Stimulated activated CD8-positive, alpha-beta memory T cell treated with anti-CD3 and anti-CD28 coated beads, Interleukin-15, amount 100 ng/mL, for 48 hours (primary cell): Measurements from ENCODE around the gene TMEM240.
"Not testable (repeated sequence)": the region's sequence is repeated elsewhere in the genome, so short reads cannot be mapped to it uniquely, and the experiment has no call there.

Source experiments
- DNase-seq, 2 donors: peaks; one replicate each; pipeline ENCODE4 v3.0.0-alpha.2; 2020; ENCODE audit warnings: low read depth in 2 of 2

The TMEM240 gene

DNA sequence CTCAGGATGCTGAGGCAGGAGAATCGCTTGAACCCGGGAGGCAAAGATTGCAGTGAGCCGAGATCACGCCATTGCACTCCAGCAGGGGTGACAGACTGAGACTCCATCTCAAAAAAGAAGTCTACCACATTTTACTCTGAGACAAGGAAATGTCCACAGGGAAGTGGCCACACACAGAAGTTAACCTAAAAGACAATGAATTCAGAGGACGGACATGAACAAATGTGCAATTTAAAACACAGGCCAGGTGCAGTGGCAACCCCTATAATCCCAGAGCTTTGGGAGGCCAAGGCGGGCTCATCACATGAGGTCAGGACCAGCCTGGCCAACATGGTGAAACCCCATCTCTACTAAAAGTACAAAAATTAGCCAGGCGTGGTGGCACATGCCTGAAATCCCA lies 17.3 kb upstream of the TMEM240 start:
- not testable (repeated sequence) for DNase-seq

DNA sequence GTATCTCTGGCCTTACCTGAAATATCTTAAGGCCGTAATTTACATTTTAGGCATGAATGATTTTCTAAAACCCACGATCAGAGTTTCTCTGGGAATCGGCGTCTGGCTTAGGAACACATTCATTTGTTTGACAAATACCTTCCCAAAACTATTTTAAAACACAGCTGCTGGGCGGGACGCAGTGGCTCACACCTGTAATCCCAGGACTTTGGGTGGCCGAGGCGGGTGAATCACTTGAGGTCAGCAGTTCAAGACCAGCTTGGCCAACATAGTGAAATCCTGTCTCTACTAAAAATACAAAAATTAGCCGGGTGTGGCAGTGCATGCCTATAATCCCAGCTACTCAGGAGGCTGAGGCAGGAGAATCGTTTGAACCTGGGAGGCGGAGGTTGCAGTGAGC lies 16.5 kb upstream of the TMEM240 start:
- not testable (repeated sequence) for DNase-seq

DNA sequence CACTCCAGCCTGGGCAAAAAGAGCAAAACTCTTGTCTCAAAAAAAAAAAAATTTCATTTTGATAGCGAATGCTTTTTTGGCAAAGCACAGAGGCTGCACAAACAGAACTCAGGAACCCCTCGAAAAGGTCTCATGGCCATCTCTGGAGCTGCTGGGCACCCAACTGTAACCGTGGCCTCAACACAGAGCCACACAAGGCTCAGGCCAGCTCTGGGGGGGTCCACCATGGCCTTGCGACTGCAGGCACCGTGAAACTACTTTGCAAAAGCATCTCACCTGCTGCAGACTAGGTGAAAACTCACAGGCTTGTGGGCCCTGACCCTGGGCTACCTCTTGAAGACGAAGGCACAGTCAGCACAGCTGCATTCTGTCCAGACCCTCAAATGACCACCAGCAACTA lies 16.1 kb upstream of the TMEM240 start:
- DNase-seq = no peak

DNA sequence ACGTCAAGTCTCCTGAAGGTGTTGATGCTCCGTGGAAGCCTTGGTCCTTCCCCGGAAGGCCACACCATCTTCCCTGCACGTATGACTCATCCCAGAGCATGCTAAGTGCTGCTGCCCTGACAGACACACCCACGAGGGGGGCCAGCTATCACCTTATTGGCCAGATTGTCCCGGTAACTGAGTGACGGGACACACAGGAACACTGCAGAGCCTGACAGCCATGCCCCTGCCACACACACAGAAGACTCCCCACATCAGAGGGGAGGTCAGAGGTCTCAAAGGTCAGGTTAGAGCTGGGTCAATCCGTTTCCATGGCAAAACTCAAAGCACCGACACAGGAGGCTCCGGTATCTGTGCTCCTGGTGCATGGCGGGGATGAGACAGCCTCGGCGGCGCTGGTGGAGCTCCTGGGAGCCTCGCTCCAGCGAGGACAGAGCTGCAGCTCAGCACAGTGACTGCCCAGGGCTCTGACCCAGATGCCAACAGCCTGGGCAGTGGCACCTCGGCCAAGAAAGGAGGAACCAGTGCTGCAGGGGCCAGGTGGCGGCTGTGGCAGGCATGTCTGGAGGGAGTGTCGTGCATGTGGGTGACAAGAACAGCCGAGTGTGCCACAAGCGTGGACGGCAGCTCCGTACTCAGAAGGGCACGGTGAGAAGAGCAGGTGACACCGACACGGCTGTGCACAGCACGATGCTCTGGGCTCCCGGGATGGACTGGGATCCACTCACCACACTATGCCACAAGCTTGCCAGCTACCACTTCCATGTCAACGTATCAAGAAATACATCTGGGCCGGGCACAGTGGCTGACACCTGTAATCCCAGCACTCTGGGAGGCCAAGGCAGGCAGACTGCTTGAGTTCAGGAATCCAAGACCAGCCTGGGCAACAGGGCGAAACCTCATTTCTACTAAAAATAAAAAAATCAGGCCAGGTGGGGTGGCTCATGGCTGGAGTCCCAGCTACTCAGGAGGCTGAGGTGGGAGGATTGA lies 14.8 kb upstream of the TMEM240 start:
- no peak for DNase-seq

DNA sequence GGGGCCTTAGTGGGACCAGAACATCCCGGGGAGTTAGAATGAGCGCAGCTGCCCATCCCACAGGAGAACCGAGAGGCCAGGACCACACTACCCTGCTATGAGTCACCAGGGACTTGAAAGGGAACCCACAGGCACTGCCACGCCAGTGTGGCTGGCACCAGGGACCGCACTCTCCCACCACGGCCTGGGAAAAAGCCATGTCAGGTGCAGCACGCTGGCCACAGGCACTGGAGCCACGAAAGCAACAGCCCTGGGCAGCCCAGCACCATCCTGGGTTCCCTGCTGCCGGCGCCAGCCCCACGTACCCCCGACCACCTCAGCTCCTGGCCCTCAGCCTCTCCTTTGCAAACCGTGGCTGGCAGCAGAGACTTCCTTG lies 14.1 kb upstream of the TMEM240 start:
- DNase-seq = no peak

DNA sequence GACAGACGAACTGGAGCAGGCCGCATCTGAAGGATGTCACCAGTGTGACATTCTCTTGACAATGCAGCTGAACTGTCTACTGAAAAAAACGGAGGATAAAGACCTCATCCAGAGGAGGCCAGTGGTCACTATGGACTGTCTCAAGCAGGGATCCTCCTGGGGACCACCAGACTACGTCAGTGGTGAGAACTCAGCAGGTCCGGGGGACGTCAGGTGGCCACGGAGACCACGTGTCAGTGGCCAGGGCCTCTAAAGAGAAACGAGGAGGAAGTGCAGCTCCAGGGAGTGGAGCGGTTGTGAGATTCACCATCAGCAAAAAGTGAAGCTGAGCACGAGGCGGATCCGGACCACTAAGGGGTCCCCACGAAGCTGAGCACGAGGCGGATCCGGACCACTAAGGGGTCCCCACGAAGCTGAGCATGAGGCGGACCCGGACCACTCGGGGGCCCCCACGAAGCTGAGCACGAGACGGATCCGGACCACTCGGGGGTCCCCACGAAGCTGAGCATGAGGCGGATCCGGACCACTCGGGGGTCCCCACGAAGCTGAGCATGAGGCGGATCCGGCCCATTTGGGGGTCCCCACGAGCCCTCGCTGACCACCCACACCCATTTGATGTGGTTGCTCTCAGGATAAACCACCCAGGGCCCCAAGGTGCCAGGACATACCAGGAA lies 13.5 kb upstream of the TMEM240 start:
- no peak for DNase-seq

DNA sequence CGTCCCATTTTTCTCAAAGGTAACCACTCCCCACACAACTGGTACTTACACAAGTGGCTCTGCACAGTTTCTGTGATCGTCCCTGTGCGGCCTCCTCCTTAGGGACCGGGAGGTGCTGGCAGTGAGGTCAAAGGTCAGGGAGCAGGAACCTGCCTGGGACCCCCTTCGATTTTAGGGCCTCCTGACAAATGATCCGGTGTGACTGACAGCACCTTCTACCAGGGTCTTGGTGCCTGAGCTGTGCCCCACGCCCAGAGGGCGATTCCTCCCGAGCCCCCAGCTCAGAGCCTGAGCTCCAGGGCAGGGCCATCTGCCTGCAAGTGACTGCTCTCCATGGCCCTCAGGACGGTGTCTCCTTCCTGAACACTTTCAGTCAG lies 11.8 kb upstream of the TMEM240 start:
- no peak for DNase-seq

DNA sequence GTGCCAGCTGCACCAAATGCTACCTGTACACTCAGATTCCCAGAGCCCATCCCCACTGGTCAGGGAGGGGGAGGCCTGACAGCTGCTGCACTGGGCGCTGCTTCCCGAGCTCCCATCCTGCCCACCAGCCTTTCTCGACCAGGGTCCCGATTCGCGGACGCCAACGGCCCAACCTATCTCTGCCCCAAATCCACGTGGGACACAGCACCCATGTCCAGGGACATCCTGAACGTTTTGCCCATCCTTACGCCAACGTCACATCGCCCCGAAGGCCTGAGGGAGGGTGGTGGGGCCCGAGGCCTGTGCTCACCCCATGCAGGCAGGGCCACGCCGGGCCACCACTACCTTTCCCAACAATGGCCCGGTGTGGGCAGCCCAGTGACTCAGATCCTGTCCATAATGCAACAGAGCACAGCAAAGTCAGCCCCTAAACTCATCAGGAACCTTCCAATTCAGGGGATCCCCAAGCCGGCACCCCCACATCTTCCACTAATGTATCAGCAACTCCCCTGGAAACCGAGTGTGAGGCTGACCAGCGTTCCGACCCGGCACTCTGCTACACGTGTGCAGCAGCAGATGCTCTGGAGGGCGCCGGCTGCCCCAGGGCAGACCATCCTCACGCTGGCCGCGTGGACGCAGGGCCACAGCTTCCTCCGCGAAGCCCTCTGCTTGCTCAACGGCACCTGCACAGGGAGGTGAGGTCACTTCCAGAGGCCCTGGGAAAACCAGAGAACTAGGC lies 11.3 kb upstream of the TMEM240 start:
- DNase-seq = no peak

DNA sequence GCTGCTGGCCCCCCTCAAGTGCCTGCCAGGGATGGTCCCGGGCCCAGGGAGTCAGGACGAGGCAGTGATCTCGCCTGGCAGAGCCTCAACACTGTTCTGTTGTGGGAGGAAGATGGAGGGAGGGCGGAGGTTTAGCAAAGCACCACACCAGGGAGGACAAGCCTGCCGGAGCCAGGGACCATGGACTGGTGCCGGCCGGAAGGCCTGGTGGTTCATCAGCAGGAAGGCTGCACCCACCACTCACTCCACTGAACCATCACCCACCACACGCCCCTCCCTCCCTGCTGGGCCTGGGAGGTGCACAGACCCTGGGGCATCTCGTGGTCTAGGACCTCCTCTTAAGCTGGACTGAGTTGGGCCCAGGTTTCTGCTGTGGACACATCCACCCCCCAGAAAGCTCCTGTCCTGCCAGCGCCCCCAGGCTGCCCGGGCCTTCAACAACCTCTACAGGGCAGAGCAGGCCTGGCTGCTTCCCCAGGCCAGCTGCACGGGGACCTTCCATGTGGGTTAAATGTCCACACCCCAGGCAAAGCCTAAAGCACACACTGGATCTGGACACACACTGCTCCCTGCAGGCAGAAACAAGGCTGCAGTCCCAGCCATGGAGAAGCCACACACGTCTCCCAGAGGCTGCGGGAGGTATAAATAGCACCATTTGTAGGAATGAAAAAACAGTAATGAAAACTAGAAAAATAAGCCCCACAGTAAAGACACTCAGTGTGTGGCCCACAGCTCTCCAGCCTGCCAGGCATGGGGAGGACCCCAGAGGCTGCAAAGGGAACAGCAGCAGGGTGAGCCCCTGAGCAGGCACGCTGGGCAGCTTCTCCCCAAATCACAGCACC lies 10.4 kb upstream of the TMEM240 start:
- DNase-seq = no peak

DNA sequence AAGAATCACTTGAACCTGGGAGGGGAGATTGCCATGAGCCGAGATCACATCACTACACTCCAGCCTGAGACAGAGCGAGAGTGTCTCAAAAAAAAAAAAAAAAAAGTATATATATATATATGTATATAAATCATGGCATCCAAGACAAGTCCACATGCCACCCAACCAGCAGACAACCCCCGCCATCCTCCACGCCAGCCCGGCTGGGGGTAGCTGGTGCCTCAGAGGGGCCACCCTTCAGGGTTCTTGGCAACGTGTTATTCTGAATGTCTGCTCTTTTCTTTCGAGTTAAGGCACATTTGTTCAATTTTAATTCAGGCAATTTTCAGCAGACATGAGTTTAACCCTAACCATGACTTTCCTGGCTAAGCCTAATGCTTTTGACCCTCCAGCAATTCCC lies 9.7 kb upstream of the TMEM240 start:
- no peak for DNase-seq

DNA sequence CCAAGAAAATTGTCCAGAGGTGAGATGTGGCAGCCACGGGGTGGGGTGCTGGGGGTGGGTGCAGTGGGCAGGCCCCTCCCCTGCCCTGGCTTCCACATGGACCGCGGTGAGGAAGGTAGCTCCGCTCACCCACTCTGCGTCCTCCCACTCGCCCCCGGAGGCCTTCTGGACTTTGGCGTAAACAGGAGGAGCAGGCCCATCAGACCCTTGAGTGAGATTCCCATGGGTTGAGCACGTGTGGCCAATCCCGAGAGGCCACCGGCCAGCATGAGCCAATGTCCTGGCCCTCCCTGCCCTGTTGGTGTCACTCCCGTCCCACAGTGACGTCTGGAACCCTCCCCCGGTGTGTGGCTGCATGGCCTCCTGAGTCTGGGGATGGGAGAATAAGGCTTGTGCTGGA lies 8.2 kb upstream of the TMEM240 start:
- no peak for DNase-seq

DNA sequence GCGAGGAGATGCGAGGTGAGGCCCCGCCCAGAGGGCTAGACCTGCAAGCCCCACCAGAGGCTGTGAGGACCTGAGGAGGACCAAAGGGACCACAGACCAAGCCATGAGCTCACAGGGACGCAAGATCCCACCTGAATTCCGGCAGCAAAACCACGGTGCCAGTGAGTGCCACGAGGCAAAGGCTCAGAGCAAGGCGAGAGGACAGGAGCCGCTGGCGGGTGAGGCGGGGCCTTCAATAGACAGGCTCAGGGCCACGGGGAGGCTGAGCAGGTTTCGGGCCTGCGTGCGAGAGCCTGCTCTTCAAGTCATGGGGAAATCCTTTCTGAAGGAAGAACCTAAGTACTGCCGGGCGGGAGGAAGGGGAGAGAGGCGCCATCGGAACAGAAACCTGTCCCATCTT lies 7.1 kb upstream of the TMEM240 start:
- DNase-seq = no peak

DNA sequence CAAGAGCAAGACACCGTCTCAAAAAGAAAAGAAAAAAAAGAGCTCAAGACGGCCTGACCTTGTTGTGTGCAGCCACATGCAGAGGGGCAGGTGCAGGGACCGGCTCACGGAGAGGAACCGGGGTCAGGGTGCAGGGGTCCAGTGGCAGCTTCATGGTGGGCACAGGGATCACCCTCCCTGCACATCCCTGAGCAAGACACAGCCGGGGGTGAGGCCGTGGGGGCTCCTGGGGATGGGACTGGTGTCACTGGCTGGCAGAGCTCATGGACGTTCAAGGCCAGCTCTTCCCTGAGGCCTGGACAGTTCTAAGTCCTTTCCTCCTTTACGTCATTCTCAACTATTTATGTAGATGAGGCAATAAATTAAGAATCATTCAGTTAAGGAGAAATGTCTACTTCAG lies 6.6 kb upstream of the TMEM240 start:
- no peak for DNase-seq

DNA sequence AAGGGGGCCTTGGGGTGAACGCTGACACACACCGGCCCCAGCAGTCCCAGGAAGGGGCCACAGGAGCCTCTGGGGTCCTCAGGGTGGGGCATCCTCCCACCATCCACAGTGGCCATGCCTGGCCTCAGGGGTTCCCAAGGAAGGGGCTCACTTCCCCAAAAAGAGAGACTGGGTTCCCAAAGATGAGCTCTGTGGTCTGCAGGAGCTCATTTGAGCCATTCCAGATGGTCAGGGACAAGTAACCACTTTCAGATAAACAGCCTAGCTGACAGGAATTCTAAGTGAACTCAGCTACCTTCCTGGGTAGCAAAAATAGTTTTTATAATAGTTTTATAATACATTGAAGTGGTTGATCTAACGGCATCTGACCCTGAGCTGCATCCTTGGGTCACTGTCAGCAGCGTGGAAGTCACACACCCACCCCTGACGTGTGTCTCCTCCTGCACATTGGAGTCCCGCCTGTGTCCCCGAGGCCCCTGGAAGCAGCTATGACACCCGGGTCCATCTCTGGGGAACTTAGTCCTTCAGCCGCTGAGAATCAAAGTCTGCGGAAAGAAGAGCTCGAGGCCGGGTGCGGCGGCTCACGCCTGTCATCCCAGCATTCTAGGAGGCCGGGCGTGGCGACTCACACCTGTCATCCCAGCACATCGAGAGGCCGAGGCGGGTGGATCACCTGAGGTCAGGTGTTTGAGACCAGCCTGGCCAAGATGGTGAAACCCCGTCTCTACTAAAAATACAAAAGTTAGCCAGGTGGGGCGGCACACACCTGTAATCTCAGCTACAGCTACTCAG lies 5.7 kb upstream of the TMEM240 start:
- no peak for DNase-seq

DNA sequence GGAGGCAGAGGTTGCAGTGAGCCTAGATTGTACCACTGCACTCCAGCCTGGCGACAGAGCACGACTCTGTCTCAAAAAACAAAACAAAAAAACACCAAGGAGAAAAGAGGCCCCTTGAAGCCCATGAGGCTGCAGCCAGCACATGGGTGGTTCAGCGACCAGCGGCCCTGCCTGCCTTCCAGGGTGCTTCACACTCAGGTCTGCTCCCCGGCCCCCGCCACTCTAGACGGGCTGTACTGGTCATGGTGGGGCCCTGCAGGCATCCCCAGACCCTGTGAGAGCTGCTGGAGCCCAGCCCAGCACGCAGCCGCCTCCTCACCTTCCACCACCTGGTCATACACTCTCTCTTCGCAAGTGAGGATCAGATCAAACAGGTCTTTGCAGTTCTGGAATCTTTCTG lies 4.1 kb upstream of the TMEM240 start:
- no peak for DNase-seq

DNA sequence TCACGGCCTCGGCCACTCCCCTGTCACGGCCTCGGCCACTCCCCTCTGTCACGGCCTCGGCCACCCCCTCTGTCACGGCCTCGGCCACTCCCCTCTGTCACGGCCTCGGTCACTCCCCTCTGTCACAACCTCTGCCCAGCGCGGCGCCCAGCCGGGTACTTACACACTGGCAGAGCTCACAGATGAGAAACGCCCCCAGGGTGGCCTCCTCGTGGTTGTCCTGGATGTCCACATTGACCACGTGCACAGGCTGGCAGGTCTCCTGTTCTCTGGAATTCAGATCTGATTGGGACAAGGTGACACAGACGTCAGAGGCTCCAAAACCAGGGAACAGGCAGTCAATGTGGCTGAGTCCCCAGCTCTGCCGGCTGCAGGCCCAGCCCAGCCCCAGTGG lies 3.3 kb upstream of the TMEM240 start:
- DNase-seq = no peak

DNA sequence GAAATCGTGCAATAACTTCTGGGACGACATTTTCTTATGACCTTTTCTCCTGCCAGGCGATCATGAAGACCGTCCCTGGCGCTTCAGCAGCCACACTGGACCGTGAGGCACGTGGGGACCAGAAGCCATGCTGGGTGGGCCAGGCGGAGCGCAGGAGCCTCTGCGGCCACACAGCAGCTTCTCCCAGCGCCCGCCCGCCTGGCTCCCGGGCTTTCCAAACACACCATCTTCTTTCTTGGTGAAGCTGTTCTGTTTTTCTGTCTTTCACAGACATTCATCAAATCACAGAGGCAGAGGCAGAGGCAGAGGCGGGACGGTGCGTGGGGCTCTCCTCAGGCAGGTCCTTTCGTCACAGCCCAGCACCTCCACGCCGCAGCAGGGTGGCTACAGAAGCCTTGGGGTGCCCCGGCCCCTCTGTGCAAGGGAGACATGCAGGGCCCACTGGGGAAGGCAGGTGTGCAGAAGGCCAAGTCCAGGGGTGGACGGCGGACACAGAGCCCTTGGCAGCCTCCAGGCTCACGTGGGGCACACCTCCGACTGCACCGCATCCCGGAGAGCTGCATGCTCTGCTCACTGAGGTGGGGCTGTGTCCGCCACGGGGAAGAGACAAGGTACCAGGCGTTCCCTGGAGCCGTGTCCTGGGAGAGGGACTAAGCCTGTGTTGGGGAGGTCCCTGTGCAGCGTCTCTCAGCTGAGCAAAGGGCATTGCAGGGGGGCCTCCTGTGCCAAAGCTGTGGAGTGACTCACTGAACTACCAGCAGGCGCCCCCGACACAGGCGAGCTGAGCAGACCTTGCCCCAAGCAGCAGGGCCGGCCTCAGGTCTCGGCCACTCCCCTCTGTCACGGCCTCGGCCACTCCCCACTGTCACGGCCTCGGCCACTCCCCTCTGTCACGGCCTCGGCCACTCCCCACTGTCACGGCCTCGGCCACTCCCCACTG lies 2.6 kb upstream of the TMEM240 start:
- DNase-seq = no peak

DNA sequence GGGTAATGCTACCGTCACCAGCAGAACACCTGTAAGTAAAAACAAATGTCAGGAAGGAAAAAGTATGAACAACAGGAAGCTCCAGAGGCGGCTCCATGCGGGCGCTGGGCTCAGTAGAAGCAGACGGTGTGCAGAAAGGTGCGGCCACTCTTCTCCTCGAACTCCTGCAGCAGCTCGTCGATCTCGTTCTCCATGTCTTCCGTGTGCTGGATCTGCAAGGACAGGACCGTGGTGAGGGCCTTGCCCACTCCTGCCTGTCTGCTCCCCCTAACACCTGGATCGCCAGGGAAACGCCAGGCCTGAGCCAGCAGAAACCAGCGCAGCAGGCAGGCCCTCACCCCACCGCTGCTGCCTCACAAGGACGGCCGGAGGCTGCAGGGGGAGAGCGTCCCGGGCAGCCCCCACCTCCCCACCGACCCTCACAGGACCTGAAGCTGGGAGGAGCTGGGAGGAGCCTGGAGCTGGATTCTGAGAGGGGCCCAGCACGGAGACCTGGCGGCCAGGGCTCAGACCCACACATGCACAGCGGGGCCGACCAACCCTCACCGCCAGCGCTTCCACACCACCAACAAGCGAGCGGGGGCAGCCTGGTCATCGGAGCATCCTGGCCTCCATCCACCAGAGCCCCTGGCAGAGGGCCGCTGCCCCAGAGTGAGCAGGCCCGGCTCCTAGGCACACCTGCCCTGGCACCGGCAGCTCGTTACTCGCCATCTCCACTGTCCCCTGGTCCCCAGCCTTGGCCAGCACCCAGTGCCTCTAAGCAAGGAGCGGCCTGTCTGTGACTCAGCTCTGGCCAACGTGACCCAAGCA lies 1.7 kb upstream of the TMEM240 start:
- DNase-seq = no peak
